Panc1 (cell line): ENCODE results near the gene GDPD5.

Source experiments
- POLR2AphosphoS5 ChIP-seq: IDR thresholded peaks from 2 replicates; pipeline ENCODE4 v1.6.1; 2012; ENCODE audit warnings: mild to moderate bottlenecking, low read depth, low read length, moderate library complexity
- SIN3A ChIP-seq: IDR thresholded peaks from 2 replicates; pipeline ENCODE4 v1.6.1; 2012; ENCODE audit warnings: low read depth, mild to moderate bottlenecking, low read length, moderate library complexity, borderline replicate concordance; ENCODE audit not compliant: insufficient read depth
- TCF7L2 ChIP-seq: IDR thresholded peaks from 2 replicates; pipeline ENCODE4 v1.6.1; 2011; ENCODE audit warnings: mild to moderate bottlenecking, low read depth, low read length, inconsistent platforms
- TF ChIP-seq, protein P1 (sequence below): fragments of 450-650 bp; IDR thresholded peaks from 2 replicates; pipeline ENCODE4 v1.5.1; 2017; ENCODE audit warnings: mild to moderate bottlenecking
- TF ChIP-seq, protein P2 (sequence below), 2 experiments: IDR thresholded peaks; 2 replicates each; pipeline ENCODE4 v1.6.1; 2011 to 2012; ENCODE audit warnings: low read depth in 2 of 2, control low read depth in 1 of 2, low read length in 1 of 2, mild to moderate bottlenecking in 1 of 2, moderate library complexity in 1 of 2; ENCODE audit not compliant: insufficient read depth in 1 of 2

DNA sequence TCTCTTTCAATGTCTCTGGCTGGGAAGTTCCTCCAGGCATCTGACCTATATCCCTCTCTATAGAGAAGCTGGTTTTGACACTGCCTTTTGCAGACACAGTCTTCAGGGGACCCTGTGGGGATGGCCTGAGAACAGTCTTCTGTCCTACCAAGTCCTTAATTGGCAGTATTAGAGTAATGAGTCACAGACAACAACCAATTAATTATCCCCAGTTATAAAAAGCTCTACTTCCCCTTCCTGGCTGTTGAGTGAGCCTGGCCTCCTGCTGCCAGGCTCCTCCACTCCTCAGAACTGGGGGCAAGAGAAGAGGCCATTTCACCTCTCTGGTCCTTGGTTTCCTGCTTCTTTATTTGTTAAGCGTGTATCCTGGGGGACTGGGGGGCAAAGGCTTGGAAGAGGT, 51.5 kb downstream of the GDPD5 start:
- TF ChIP-seq, protein P1, sequence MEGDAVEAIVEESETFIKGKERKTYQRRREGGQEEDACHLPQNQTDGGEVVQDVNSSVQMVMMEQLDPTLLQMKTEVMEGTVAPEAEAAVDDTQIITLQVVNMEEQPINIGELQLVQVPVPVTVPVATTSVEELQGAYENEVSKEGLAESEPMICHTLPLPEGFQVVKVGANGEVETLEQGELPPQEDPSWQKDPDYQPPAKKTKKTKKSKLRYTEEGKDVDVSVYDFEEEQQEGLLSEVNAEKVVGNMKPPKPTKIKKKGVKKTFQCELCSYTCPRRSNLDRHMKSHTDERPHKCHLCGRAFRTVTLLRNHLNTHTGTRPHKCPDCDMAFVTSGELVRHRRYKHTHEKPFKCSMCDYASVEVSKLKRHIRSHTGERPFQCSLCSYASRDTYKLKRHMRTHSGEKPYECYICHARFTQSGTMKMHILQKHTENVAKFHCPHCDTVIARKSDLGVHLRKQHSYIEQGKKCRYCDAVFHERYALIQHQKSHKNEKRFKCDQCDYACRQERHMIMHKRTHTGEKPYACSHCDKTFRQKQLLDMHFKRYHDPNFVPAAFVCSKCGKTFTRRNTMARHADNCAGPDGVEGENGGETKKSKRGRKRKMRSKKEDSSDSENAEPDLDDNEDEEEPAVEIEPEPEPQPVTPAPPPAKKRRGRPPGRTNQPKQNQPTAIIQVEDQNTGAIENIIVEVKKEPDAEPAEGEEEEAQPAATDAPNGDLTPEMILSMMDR, result no peak
- no peak for TF ChIP-seq TCF7L2
- TF ChIP-seq POLR2AphosphoS5, result no peak
- TF ChIP-seq, protein P2, sequence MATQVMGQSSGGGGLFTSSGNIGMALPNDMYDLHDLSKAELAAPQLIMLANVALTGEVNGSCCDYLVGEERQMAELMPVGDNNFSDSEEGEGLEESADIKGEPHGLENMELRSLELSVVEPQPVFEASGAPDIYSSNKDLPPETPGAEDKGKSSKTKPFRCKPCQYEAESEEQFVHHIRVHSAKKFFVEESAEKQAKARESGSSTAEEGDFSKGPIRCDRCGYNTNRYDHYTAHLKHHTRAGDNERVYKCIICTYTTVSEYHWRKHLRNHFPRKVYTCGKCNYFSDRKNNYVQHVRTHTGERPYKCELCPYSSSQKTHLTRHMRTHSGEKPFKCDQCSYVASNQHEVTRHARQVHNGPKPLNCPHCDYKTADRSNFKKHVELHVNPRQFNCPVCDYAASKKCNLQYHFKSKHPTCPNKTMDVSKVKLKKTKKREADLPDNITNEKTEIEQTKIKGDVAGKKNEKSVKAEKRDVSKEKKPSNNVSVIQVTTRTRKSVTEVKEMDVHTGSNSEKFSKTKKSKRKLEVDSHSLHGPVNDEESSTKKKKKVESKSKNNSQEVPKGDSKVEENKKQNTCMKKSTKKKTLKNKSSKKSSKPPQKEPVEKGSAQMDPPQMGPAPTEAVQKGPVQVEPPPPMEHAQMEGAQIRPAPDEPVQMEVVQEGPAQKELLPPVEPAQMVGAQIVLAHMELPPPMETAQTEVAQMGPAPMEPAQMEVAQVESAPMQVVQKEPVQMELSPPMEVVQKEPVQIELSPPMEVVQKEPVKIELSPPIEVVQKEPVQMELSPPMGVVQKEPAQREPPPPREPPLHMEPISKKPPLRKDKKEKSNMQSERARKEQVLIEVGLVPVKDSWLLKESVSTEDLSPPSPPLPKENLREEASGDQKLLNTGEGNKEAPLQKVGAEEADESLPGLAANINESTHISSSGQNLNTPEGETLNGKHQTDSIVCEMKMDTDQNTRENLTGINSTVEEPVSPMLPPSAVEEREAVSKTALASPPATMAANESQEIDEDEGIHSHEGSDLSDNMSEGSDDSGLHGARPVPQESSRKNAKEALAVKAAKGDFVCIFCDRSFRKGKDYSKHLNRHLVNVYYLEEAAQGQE (IDR thresholded peaks at IDR 0.05; ENCODE audit: insufficient read depth in 1 of 2, low read depth in 2 of 2, low read length in 1 of 2), result no peak
- no peak for TF ChIP-seq SIN3A
